ENCODE results near the gene DNAAF3. TPM values are rescaled to one million over a fixed set of nuclear protein-coding genes. Genes with fewer than 3 reads are reported as not detected.

Gene DNAAF3
- total RNA-seq, 1 experiment from 2014 or later, result 0.45 TPM

- H3K27ac Mint-ChIP-seq (ENCODE audit: unreplicated experiment), result no peak overlapping the region
- H3K4me3 ChIP-seq (ENCODE audit: low read depth, low read length), result no peak overlapping the region
Measured at GRCh38 chr19:55132453-55133129, 33.8 kb downstream of the DNAAF3 start.

GRCh38 chr19:55131421-55131820 is 35.0 kb downstream of the DNAAF3 start:
- DNase-seq, result no peak
- TF ChIP-seq CTCF (IDR thresholded peaks at IDR 0.05; ENCODE audit: insufficient read depth in 1 of 2, low read depth in 1 of 2, low read length in 1 of 2, severe bottlenecking in 1 of 2, unreplicated experiment in 1 of 2), result no peak
- no peaks in the 10 kb centered on the region for H3K36me3 ChIP-seq (ENCODE audit: control insufficient read depth, insufficient read depth, low read length)
- H3K9me3 Mint-ChIP-seq (ENCODE audit: unreplicated experiment), result no peaks in the 10 kb centered on the region
- H3K9me3 ChIP-seq, result no peaks in the 10 kb centered on the region
- H3K4me3 ChIP-seq (ENCODE audit: low read depth, low read length), result no peak overlapping the region
- CTCF ChIA-PET, result interaction anchor here (1.6 kb wide), 1 partner anchor 250 kb away, joined by 3 read pairs; no protein-coding TSS in a partner anchor
- H3K27ac Mint-ChIP-seq (ENCODE audit: unreplicated experiment), result no peak overlapping the region
- intact Hi-C loops (cut with micrococcal nuclease; ENCODE audit: unreplicated experiment), result no loop called here
- H3K4me1 ChIP-seq, result 0 out of 2 replicates have a peak, but pooled peaks cover 3% of the 10 kb centered on the region
- H3K4me1 Mint-ChIP-seq (ENCODE audit: low read depth, unreplicated experiment), result no peaks in the 10 kb centered on the region
- H3K27me3 ChIP-seq (replicated peaks; ENCODE audit: control insufficient read depth, insufficient read depth, low read length), result no peaks in the 10 kb centered on the region
- BruUV-seq (replicated peaks), result no TSS peak
- POLR2A ChIA-PET, result no interaction called here
- H3K36me3 Mint-ChIP-seq (ENCODE audit: insufficient read depth, unreplicated experiment), result no peaks in the 10 kb centered on the region
- H3K4me3 Mint-ChIP-seq (ENCODE audit: unreplicated experiment), result no peak overlapping the region
- H3K27me3 Mint-ChIP-seq (ENCODE audit: insufficient read depth, unreplicated experiment), result no peaks in the 10 kb centered on the region

More at GRCh38 chr19:55132453-55133129, 33.8 kb downstream of the DNAAF3 start:
- H3K27me3 Mint-ChIP-seq (ENCODE audit: insufficient read depth, unreplicated experiment), result no peaks in the 10 kb centered on the region
- H3K4me3 Mint-ChIP-seq (ENCODE audit: unreplicated experiment), result no peak overlapping the region
- no TSS peak for BruUV-seq (replicated peaks)
- intact Hi-C loops (cut with micrococcal nuclease; ENCODE audit: unreplicated experiment), result loop anchor here (2.0 kb wide), 1 partner anchor 44 kb away; no protein-coding TSS in a partner anchor
- H3K36me3 Mint-ChIP-seq (ENCODE audit: insufficient read depth, unreplicated experiment), result no peaks in the 10 kb centered on the region
- ChIA-PET POLR2A (interaction anchor here (0.6 kb wide), 1 partner anchor 252 kb away, joined by 3 read pairs; no protein-coding TSS in a partner anchor), CTCF (interaction anchor here (0.7 to 1.6 kb wide), 7 partner anchors 11 to 251 kb away, joined by 3 to 16 read pairs (median 3); partner anchors contain the start of gene RDH13)
- H3K27me3 ChIP-seq (replicated peaks; ENCODE audit: control insufficient read depth, insufficient read depth, low read length), result no peaks in the 10 kb centered on the region
- peak; percentile 38 to 41 for TF ChIP-seq CTCF (IDR thresholded peaks at IDR 0.05; ENCODE audit: insufficient read depth in 1 of 2, low read depth in 1 of 2, low read length in 1 of 2, severe bottlenecking in 1 of 2, unreplicated experiment in 1 of 2)
- no peaks in the 10 kb centered on the region for H3K36me3 ChIP-seq (ENCODE audit: control insufficient read depth, insufficient read depth, low read length)
- H3K9me3 Mint-ChIP-seq (ENCODE audit: unreplicated experiment), result no peaks in the 10 kb centered on the region
- H3K4me1 Mint-ChIP-seq (ENCODE audit: low read depth, unreplicated experiment), result no peaks in the 10 kb centered on the region
- 0 out of 2 replicates have a peak, but pooled peaks cover 3% of the 10 kb centered on the region for H3K4me1 ChIP-seq
- DNase-seq, result peak in 1 of 2 experiments; percentile 38
- no peaks in the 10 kb centered on the region for H3K9me3 ChIP-seq

GRCh38 chr19:55119053-55119452 is 47.4 kb downstream of the DNAAF3 start:
- CTCF ChIA-PET, result no interaction called here
- intact Hi-C loops (cut with micrococcal nuclease; ENCODE audit: unreplicated experiment), result no loop called here
- no peaks in the 10 kb centered on the region; the same call in 1 of the 2 replicates for H3K36me3 ChIP-seq (ENCODE audit: control insufficient read depth, insufficient read depth, low read length)
- Mint-ChIP-seq H3K4me3 (ENCODE audit: unreplicated experiment) (peak overlapping the region; percentile 35), H3K27me3 (ENCODE audit: insufficient read depth, unreplicated experiment) (no peaks in the 10 kb centered on the region), H3K27ac (ENCODE audit: unreplicated experiment) (no peak overlapping the region), H3K9me3 (ENCODE audit: unreplicated experiment) (no peaks in the 10 kb centered on the region), H3K36me3 (ENCODE audit: insufficient read depth, unreplicated experiment) (peaks cover 16% of the 10 kb centered on the region), H3K4me1 (ENCODE audit: low read depth, unreplicated experiment) (peaks cover 18% of the 10 kb centered on the region)
- no peaks in the 10 kb centered on the region for H3K9me3 ChIP-seq
- H3K27me3 ChIP-seq (replicated peaks; ENCODE audit: control insufficient read depth, insufficient read depth, low read length), result no peaks in the 10 kb centered on the region
- TF ChIP-seq CTCF (IDR thresholded peaks at IDR 0.05; ENCODE audit: insufficient read depth in 1 of 2, low read depth in 1 of 2, low read length in 1 of 2, severe bottlenecking in 1 of 2, unreplicated experiment in 1 of 2), result no peak
- POLR2A ChIA-PET, result no interaction called here
- no peak overlapping the region for H3K4me3 ChIP-seq (ENCODE audit: low read depth, low read length)
- H3K4me1 ChIP-seq, result peaks cover 17% of the 10 kb centered on the region; the same call in 1 of the 2 replicates
- no peak for DNase-seq
- BruUV-seq (replicated peaks), result no TSS peak
